Stimulated activated CD4-positive, alpha-beta T cell treated with anti-CD3 and anti-CD28 coated beads, TNF-alpha, amount 100 ng/mL, for 4 hours (primary cell): ENCODE data around the gene KRT83.
"Not testable (repeated sequence)": the region's sequence is repeated elsewhere in the genome, so short reads cannot be mapped to it uniquely, and the experiment has no call there.

ENCODE experiments used
- DNase-seq, 3 experiments: peaks; one replicate each; pipeline ENCODE4 v3.0.0-alpha.2; 2020; ENCODE audit warnings: low read depth in 3 of 3

The KRT83 gene

DNA sequence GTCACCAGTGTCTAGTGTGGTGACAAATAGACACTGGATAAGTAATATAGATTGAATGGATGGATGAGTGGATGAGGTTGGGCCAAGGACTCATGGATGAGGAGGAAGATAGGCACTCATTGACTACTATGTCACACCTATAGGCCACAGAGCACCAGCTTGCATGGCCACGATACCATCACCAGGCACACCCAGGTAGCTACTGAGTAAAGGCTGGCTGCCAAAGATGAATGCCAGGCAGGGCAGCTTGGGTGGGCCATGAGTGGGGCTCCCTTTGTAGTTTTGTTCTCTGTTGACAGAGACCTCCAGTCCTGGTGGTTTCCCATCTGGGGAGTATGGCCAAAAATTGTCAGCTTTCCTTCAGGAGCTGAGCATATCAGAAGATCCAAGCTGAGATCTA, 11.2 kb upstream of the KRT83 start:
- DNase-seq: no peak

- DNase-seq: no peak
Observed at GRCh38 chr12:52331833-52332232, 10.6 kb upstream of the KRT83 start.

DNA sequence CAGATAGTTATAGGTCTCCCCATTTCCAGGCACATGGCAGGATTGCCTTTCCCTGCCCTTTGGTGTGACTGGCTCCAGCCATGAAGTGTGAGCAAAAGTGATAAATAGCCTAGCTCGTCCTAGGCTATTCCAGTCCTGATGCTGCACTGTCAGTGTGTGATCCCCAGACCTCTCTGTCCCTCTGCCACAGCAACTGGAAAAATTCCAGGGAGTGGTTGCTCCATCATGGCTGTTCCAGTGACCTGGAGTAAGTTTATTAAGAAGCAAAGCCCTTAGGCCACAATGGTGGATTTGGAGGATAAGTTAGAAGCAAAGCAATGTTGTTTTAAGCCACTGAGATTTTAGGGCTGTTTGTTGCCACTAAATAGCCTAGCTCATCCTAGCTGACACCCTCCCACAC, 9.8 kb upstream of the KRT83 start:
- no peak for DNase-seq

- peak in 1 of 3 experiments; percentile 12 for DNase-seq
Observed at GRCh38 chr12:52327830-52328500, 6.8 kb upstream of the KRT83 start.

GRCh38 chr12:52327052-52327829, 6.0 kb upstream of the KRT83 start:
- DNase-seq: peak; percentile 39 to 71 (median 64)

DNA sequence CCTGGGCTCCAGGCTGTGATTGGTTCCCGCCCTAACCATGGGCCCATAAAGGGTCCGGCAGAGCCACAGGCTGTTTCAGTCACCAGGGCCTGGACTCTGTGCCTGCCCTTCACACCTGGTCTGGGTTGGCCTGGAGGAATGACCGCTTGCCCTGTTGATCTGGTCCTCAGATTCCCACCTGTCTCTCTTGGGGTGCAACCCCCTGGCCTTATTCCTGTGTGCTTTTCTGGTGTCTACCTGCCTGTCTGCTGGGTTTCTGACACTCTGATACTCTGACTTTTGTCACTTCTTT, 2.9 kb upstream of the KRT83 start:
- no peak for DNase-seq

DNA sequence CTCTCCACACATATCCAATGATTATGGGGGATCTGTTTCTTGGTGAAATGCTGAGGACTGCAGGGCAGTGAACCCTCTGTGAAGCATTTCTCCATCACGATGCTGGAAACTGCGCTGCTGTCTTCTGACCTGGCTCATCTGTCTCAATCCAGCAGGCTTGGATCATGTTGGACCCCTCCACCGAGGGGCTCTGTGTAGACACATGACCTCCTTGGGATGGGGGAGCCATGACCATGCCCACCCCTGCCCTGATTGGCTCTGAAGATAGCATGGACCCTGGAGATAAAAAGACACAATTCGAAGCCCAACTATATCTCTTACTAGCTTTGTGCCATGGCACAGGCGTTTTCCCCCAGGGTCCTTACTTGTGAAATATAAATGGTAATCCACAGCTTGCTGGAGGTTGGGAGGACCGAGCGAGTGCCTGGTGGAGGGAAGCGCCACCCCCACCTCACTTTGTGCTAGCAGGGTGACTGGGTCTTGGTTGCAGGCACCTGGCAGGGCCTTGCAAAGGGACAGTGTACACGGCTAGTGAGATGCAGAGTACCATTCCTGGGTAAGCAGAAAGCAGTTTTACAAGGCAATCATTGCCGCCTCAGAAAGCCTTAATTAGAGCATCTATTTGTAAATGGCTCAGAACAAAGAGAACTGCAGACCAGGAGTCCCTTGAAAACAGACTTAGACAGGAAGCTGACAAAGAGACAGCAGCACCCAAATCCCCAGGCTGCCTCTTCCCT, 2.4 kb upstream of the KRT83 start:
- no peak for DNase-seq

GRCh38 chr12:52323001-52323400, 1.8 kb upstream of the KRT83 start:
- no peak for DNase-seq

GRCh38 chr12:52322069-52322468, 871 bp upstream of the KRT83 start:
- no peak for DNase-seq

GRCh38 chr12:52321418-52321817, 220 bp upstream of the KRT83 start:
- no peak for DNase-seq

- DNase-seq: no peak
Observed at GRCh38 chr12:52319097-52319496, 2.1 kb downstream of the KRT83 start.

GRCh38 chr12:52318241-52318990, 2.8 kb downstream of the KRT83 start:
- no peak for DNase-seq

GRCh38 chr12:52317468-52318052, 3.6 kb downstream of the KRT83 start:
- DNase-seq: no peak

- no peak for DNase-seq
Observed at GRCh38 chr12:52316701-52317100, 4.5 kb downstream of the KRT83 start.

- DNase-seq: no peak
Observed at GRCh38 chr12:52316290-52316689, 4.9 kb downstream of the KRT83 start.

- DNase-seq: not testable (repeated sequence)
Observed at GRCh38 chr12:52315721-52316120, 5.5 kb downstream of the KRT83 start.

GRCh38 chr12:52314511-52314910, 6.7 kb downstream of the KRT83 start:
- no peak for DNase-seq

GRCh38 chr12:52313926-52314325, 7.3 kb downstream of the KRT83 start:
- DNase-seq: no peak

GRCh38 chr12:52313461-52313860, 7.7 kb downstream of the KRT83 start:
- no peak for DNase-seq

- DNase-seq: no peak
Observed at GRCh38 chr12:52312086-52312485, 9.1 kb downstream of the KRT83 start.

DNA sequence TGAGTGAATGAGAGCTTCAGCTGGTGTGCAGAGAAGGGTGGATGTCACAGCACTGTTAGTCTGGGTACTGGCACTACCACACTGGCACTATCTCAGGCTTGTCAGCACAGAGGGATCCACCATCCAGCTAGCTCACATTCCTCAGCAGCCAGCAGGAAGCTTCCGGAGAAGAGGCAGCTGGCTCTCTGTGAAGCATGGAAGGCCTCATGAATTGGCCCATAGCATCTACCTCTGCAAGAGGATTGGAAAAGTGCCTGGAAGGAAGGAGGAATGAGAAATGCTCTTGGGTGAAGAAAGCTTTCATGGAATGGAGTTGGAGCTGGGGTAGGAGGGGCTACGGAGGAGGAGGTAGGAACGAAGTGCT, 9.9 kb downstream of the KRT83 start:
- no peak for DNase-seq
